ENCODE measurements around the gene RALGAPB. TPM values are rescaled to one million over a fixed set of nuclear protein-coding genes. Genes with fewer than 3 reads are reported as not detected.

RALGAPB gene
- total and polyA plus RNA-seq, 2 of the 13 experiments (the other 11 are each of a cell fraction or from before 2014, with no cell fraction given), result 17.6 to 30.6 TPM

- TF ChIP-seq ZSCAN29 (CRISPR knock-in tag; conservative IDR thresholded peaks at IDR 0.05) (0 out of 2 replicates have a peak, but pooled peaks have one; percentile 56), THAP7 (CRISPR knock-in tag; IDR thresholded peaks at IDR 0.05) (0 out of 2 replicates have a peak, but pooled peaks have one; percentile 69), IRF1 (CRISPR knock-in tag; IDR thresholded peaks at IDR 0.05; ENCODE audit: low read depth) (no peak), GZF1 (CRISPR knock-in tag; IDR thresholded peaks at IDR 0.05) (no peak), ZNF280B (CRISPR knock-in tag; IDR thresholded peaks at IDR 0.05; ENCODE audit: borderline replicate concordance) (no peak), ZNF3 (CRISPR knock-in tag; IDR thresholded peaks at IDR 0.05) (no peak), SMC3 (IDR thresholded peaks at IDR 0.05; ENCODE audit: low read length) (peak; percentile 39), BCLAF1 (IDR thresholded peaks at IDR 0.05) (no peak), ZNF17 (CRISPR knock-in tag; IDR thresholded peaks at IDR 0.05) (no peak), REL (CRISPR knock-in tag; conservative IDR thresholded peaks at IDR 0.05) (0 out of 2 replicates have a peak, but pooled peaks have one; percentile 31), ZMAT3 (CRISPR knock-in tag; conservative IDR thresholded peaks at IDR 0.05) (0 out of 2 replicates have a peak, but pooled peaks have one; percentile 62)
These were observed 24.5 kb upstream of the RALGAPB start (continued) for GRCh38 chr20:38447931-38448675.
